ENCODE measurements around the gene VWA7.

VWA7 gene

DNA sequence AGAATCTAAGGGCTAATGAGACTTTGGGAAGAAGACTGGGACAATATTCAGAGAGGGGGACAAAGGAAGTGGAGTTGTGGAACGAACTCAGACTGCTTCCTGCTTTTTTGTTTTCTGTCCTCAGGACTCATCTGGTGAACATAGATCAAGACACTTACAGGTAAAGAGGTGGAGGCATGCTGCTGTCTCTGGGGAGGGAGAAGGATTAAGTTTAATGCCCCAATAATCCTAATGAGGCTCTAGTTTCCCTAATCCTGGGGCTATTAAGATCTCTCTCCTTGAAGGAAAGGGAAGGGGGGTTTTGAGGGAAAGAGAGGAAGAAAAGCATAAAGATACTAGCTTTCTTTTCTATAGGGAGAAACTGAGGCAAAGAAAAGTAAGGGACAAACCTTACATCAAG, 32.7 kb downstream of the VWA7 start:
- no peak for DNase-seq

DNA sequence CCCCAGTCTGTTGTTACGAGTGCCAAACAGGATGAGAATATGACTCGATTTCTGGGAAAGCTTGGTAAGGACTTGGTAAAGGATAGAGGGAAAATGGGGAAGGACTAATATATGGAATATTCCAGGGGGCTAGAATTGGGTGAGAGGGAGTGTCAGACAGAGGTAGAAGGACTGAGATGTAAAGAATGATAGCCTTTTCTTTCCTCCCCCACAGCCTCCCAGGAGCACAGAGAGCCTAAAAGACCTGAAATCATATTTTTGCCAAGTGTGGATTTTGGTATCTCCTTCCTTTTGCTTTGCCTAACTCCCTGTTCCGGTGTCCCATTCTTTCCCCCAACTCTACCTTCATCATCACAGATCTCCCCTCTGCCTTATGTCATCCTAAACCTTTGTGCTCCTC, 34.2 kb downstream of the VWA7 start:
- DNase-seq, result no peak

DNA sequence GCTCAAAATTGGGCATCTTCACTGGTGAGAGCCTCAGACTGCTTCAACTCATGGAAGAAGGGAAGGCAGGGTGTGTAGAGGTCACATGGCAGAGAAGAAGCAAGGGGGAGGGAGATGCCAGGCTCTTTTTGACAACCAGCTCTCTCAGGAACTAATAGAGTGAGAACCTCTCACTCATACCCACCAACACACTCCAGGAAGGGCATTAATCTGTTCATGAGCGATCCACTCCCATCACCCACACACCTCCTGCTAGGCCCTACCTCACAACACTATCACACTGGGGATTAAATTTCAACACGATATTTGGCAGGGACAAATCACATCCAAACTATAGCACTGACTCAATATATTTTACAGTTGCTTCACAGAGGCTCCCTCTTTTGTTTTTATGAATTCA, 35.3 kb downstream of the VWA7 start:
- DNase-seq, result no peak

DNA sequence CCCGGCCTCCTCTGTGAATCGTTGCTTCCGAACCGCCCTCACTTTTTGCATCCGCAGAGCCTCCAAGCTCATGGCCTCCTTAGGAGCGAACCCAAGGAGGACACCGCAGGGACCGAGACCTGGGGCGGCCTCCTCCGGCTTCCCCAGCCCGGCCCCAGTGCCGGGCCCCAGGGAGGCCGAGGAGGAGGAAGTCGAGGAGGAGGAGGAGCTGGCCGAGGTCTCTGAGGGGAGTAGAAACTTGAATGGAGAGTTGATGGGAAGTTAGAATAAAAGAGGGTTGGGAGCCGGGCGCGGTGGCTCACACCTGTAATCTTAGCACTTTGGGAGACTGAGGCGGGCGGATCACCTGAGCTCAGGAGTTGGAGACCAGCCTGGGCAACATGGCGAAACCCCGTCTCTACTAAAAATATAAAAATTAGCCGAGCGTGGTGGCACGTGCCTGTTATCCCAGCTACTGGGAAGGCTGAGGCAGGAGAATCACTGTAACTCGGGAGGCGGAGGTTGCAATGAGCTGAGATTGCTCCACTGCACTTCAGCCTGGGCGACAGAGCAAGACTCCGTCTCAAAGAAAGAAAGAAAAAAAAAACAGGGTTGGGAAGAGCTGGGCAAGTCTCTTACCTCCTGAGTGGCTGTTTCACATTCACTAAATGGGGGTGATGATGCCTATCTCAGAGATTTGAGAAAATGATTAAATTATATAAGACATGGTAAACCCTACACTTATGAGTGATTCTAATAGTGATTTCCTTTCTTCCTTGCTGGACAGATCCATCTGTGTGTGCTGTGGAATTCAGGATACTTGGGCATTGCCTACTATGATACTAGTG, 36.5 kb downstream of the VWA7 start:
- no peak for DNase-seq

DNA sequence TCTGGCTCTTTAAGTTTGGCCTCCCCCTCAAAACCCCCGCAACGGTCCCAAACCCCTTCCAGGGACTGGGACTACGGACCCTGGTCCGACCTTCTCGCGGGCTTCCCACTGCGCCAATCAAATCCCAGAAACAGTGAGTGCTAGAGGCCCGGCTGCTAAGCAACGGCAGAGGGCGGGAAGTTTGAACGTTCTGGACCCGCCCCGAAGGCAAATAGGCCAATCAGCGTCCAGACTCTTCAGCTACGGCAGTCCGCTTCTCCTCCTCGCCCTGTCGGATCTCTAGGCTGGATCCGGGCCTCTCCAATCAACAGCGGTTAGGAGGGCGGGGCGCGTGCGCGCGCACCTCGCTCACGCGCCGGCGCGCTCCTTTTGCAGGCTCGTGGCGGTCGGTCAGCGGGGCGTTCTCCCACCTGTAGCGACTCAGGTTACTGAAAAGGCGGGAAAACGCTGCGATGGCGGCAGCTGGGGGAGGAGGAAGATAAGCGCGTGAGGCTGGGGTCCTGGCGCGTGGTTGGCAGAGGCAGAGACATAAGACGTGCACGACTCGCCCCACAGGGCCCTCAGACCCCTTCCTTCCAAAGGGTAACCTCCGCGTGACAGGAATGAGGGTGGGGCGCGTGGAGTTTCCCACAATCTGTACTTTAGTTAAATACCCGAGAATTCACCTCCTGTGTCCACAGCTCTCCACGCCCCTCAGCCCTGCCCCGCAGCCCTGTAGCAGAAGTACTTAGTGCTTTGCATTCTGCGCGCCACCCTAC, 37.3 kb downstream of the VWA7 start, which contains the start of gene MSH5:
TSS of gene MSH5 (plus strand) at position 367 of the 758 bp plus-strand sequence. CDS start 462 bp downstream, outside the sequence.
- DNase-seq, result peak; percentile 97

DNA sequence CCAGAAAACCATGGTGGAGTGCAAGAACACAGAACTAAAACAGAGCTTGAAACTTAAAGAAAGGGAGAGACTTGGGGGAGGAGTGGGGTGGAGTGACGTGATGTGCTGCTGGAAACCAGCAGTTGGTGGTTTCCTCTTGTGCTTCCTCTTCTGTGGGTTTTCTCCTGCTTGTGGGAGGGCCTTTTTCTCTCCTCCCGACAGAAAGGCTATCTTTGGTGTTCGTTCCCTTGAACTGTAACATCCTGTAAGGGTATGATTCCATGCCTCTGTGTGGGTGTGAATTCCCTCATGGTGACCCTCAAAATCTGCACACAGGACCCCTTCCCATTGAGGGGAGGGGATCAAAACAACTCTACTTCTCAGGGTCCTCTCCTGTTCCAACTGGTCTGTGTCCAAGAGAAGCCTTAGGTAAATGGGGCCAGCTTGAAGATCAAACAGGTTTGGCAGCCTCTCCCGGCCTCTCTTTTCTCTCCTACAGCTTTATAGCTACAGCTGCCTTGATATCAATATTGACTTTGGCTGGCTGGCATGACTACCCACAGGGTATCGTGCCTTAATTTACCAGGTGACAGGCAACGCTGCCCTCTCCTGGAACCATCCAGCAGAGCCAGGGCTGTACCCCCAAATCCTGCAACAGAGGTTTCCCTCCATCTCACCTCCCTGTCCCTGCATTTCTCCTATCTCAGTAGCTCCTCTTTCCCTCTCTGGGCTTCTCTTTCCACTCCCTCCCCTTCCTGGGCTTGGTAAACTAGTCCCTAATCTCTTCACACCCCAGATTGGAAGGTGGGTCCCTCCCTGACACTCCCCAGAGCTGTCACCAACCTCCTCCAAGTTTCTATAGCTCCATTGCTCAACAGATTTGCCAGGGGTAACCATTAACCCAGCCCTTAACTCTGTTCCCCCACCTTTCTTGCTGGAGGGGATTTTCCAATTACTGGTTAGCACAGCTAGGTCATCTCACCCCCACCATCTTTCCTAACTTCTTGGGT, 38.8 kb downstream of the VWA7 start:
- peak; percentile 96 for DNase-seq

DNA sequence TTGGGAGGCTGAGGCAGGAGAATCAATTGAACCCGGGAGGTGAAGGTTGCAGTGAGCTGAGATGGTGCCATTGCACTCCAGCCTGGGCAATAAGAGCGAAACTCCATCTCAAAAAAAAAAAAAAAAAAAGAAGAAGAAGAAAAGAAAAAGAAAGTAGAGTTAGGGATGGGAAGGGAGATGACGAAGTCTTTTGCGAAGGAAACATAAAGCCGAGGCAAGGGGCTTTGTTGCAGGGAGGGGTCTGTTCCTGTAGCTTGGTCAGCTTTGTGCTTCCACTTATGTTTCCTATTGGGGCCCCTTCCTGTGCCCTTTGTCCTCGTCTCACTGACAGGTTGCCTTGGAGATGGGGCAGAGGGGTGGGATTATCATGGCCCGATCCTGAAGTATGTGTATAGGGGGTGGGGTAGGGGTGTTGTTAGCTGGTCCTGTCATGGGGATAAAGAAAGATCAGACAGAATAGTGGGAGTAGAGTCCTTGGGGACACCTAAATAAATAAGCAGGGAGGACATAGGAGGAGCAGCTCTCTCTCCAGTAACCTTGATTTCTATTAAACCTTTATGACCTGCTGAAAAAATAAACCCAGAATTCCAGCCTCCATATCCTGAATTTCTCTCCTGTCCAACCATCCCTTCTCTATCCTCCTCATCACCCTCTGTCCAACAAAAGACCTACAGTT, 39.7 kb downstream of the VWA7 start:
- peak; percentile 1 for DNase-seq

DNA sequence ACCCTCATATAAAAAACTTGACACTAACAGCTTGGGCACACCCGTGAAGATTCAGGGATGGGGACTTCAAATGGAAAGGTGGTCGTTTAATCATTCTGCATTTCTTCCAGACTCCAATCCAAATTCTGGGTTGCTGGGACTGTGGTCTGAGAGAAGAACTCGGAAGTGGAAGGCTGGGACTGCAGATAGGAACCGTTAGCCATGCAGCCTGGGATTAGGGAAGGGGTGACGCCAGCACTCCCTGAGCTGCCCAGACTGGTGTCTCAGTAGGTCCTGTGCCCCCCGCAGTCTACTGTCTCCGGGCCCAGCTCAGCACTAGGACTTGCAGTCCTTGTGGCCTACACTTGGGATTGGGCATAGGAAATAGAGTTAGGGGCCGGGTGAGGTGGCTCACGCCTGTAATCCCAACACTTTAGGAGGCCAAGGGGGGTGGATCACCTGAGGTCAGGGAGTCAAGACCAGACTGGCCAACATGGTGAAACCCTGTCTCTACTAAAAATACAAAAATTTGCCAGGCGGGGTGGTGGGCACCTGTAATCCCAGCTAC, 40.3 kb downstream of the VWA7 start:
- no peak for DNase-seq

DNA sequence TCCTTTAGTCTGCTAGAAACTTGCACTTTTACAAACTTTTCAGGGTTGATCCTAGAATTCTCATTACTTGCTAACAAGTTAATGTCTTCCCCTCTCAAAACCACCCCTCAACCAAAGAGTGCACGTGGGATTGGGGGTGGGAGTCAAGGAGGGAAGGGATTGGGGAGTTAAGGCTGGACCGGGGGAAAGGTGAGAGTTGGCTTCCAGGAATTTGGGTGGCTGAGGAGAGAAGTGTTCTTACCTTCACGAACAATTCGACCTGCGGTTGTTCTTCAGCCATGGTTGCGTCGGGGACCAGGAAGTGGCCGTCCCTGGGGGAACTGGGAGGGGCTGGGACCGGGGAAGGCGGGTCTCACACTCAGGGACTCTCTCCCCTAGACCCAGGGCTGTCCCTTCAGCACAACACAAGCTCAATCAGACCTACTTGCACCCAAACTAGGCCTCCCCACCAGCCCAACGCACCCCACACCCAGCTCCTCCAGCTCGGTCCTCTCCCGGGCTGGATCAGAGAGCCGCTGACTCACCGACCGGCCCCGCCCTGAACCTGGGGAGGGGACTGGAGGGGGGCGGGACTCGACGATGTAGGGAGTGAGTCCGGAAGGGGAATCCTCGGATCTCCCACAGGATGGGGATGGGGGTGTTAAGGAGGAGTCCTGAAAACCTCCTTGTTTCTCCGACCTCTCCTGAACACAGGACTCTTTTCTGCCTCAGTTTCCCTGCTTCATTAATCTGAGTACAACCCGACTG, 40.9 kb downstream of the VWA7 start, which contains the start of gene CLIC1:
TSS of gene CLIC1 (minus strand) at position 510 of the 747 bp plus-strand sequence. CDS start at position 280, 230 bp downstream.
- peak; percentile 42 for DNase-seq

DNA sequence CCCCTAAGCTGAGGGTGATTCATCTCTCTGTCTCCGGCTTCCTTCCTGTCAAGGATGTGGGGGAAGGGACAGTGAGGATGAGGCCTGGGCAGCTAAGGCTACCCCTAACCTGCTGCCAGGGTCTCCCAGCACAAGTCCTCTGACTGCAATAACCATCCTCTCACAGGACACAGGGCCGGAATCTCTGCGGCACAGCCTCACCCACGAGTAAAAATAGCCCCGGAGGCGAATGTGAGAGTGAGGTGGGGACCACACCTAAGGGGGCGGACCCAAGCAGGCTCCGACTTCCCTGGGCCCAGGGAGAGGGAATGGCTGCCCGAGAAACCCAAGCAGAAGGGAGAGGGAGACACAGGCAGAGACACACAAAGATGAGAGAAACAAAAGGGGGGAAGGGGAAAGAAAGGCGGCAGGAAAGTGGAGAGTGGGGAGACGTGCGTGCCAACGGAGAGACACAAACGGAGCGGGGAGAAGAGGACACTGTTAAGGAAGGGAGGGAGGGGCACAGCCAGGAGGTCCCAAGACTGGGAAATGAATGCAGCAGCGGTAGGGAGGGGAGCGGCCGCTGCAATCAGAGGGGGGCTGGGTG, 42.2 kb downstream of the VWA7 start:
- DNase-seq, result no peak

DNA sequence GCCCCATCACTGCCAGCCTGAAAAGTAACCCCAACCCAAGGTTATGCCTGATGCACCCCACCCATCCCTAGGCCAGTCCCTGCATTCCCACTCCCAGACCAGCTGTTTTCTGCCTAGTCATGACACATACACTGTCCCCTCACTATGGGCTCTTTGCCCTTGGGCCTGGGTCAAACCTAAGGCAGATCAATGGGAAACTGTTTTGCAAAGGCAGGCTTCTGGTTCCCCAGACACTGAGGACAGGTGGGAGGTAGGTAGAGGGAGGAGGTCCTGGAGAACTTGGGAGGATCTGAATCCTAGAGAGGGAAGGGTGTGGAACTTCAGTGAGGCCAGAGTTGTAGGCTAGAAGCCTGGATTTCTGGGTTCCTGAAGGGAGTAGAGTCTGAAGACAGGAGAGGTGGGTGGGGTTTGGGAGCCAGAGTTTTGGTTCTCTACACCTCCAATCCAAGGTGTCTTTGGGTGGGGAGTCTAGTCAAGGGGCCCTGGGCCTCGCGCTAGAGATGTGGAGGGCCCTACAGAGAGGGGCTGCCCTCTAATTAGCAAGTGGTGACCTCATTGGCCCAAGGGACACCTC, 42.8 kb downstream of the VWA7 start:
- DNase-seq, result no peak

DNA sequence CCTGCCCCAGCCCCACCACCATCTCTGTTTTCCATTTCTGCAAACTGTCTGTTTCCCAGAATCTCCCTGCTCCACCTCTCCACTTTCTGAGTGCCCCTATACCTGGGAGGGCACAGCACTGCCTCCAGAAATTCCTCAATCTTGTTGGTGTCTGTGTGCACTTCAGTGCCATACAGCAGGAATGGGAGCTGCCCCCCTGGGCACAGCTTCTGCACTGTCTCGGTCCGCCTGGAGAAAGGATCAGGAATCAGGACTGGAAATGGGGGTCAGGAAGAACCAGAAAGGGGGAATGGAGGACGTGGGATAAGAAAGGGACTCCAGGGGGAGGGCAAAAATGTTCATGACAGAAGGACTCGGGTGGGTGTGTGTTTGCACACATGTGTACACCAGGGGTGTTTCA, 43.4 kb downstream of the VWA7 start:
- DNase-seq, result no peak

DNA sequence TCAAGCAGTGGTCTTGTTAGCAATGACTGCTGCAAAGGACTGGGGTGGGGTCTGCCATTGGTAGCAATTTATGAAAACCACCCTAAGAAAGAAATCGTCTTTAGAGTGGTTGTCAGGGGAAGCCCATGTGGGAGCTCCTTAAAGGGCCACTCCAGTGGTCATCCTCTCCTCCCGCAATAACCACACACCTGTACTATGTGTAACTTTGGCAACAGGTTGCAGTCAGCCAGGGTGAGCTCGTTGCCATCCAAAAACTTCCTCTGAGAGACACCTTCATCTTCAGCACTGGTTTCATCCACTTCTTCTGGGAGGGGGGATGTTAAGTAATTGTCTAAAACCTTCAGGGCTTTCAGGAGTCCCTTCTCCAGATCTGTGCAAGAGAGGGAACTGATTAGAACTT, 45.1 kb downstream of the VWA7 start:
- DNase-seq, result no peak

DNA sequence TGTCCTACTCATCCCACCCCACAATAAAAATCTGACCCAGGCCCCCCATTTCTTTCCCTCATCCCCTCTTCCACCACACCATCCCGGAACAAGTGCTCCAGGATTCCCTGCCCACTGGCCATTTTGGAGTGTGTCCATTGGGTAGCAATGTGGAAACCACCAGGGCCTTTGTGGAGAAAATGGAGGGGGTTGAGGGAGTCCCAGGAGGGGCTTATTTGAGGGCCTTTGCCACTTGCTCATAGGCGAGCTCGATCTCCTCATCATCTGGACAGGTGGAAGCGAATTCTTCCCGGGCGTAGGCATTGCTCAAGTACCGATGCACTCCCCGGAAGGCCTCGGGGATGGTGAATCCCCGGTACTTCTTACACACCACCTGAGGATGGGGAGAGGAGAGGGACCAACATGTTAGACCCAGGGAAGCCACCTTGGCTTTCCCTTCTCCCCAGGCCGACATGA, 46.5 kb downstream of the VWA7 start:
- DNase-seq, result no peak

DNA sequence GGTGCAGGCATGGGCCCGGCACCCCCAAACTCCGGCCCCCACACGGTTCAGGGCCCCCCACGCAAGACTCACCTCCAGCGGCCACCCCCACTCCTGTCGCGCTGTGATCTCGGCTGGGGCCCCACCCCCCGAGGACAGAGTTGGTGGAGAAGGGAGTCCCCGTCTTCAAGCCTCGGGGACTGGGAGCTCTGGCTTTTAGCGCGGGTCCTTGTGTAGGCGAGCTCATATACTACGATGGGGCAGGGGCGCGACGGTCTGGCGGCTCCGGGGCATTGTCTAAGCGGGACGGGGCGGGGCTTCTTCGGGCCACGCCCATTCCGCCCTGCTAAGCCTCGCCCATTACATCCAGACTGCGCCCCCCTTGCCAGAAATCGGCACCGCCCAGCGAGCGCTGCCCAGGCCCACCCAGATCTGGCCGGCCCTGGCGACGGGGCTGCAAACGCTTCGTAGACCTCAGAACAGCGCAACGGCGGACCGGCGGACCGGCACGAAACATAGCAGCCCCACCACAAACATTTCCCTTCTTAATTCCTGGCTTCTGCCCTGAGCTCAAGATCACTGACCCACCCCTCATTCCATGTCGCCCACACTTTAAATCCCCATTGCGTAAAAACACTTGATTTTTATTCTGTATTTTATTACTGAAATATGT, 47.0 kb downstream of the VWA7 start:
- no peak for DNase-seq

DNA sequence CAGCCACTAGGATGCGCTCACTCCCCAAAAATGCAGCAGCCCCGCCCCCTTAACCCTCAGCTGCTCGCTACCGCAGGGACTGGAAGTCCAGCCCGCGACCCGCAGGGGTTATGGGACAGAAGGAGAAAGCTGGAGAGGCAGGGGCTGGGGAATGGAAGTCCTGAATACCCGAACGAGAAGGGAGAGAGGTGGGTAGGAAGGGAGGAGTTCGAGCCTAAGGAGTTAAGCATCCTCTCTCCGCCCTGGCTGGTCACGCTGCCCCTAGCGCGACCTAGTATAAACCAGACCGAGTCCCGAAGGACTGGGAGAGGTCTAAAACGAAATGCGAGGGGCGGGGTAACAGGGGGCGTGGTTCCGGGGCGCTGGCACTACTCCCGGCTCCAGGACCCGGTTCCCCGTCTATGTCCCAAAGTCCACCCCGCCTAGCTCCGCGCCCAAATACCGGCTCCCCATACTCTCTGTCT, 47.6 kb downstream of the VWA7 start:
- no peak for DNase-seq

DNA sequence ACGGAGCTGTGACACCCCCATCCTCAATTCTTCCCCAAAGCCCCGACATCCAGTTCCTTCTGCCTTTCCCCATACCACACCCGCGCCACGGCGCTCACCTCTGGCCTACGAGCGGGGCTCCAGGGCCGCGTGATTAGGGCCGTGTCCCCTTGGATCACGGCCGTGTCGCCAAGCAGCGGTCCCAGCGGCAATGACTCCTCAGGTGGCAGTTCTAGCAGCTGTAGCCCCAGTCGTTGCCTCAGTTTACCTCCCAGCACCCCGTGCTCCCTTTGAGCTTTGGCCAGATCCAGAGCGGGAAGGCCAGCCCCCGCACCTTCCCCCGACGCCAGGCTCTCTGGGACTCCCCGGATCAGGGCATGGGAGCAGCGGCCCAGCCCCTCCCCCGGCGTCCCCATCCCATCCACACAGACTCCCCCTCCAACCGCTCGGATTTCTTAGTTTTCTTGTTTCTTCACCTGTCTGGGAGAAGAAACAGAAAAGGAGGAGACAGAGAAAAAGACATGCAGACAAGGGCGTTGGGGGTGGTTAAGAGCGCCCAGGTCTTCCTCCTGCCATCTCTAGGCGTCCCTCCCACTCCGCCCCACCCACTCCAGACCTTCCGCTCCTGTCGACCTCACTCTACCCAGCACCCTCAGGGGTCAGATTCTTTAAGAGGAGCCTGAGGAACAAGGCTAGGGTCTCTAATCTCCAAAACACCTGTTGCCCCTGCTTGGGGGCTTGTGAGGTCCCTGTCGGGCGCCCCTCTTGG, 48.2 kb downstream of the VWA7 start, which contains the start of gene DDAH2:
TSS of gene DDAH2 (minus strand) at position 533 of the 748 bp plus-strand sequence. CDS start at position 395, 138 bp downstream.
- DNase-seq, result no peak
